Measurements from ENCODE around the gene ZNF74. TPM values are rescaled to one million over a fixed set of nuclear protein-coding genes. Genes with fewer than 3 reads are reported as not detected.

The ZNF74 gene
- total and polyA plus RNA-seq, 2 donors (not counting 1 experiment from before 2014, with no cell fraction given): 2.5 to 13.0 TPM

- H2AFZ ChIP-seq (ENCODE audit: low read length): no peak overlapping the region
- peaks cover 22% of the 10 kb centered on the region for H3K4me1 ChIP-seq (ENCODE audit: control insufficient read depth, extremely low read depth, insufficient read depth, low read length)
- TF ChIP-seq EZH2 (IDR thresholded peaks at IDR 0.05; ENCODE audit: low read length, missing control alignments) (no peak), CTCF (conservative IDR thresholded peaks at IDR 0.05 in 1 of 2, IDR thresholded peaks at IDR 0.05 in 1 of 2; ENCODE audit: low read depth in 1 of 2, low read length in 2 of 2) (no peak)
- H3K36me3 ChIP-seq (ENCODE audit: control insufficient read depth, insufficient read depth, low read length): no peaks in the 10 kb centered on the region
- DNase-seq (ENCODE audit: low read depth in 2 of 2): peak; percentile 25 to 53
- peaks cover 38% of the 10 kb centered on the region for H3K79me2 ChIP-seq (ENCODE audit: control insufficient read depth, insufficient read depth, low read length)
- peak overlapping the region; percentile 82 for H3K9ac ChIP-seq (ENCODE audit: insufficient read depth, low read length)
- no peaks in the 10 kb centered on the region for H3K9me3 ChIP-seq (ENCODE audit: control insufficient read depth, insufficient read depth, low read depth, low read length)
- H3K4me3 ChIP-seq (replicated peaks in 1 of 4; ENCODE audit: control extremely low read depth in 1 of 4, insufficient read depth in 1 of 4, low read depth in 3 of 4, low read length in 4 of 4): peak overlapping the region; percentile 86 to 91 (median 88)
- no peaks in the 10 kb centered on the region for H3K27me3 ChIP-seq (ENCODE audit: control insufficient read depth, insufficient read depth, low read length)
- H4K20me1 ChIP-seq (ENCODE audit: control insufficient read depth, extremely low read depth, insufficient read depth, low read length): no peaks in the 10 kb centered on the region
- H3K4me2 ChIP-seq (ENCODE audit: extremely low read depth, insufficient read depth, low read length): peak overlapping the region; percentile 84
- H3K27ac ChIP-seq (ENCODE audit: insufficient read depth, low read length): peak overlapping the region; percentile 83
These were observed 43.0 kb downstream of the ZNF74 start for GRCh38 chr22:20436768-20437612.

- Histone ChIP-seq H4K20me1 (ENCODE audit: control insufficient read depth, extremely low read depth, insufficient read depth, low read length) (no peaks in the 10 kb centered on the region), H2AFZ (ENCODE audit: low read length) (peak within 1 kb of the TSS; percentile 52), H3K4me2 (ENCODE audit: extremely low read depth, insufficient read depth, low read length) (peak within 1 kb of the TSS; percentile 84), H3K9ac (ENCODE audit: insufficient read depth, low read length) (peak within 1 kb of the TSS; percentile 82), H3K27ac (ENCODE audit: insufficient read depth, low read length) (peak within 1 kb of the TSS; percentile 83), H3K79me2 (ENCODE audit: control insufficient read depth, insufficient read depth, low read length) (peaks cover 33% of the 10 kb centered on the region), H3K36me3 (ENCODE audit: control insufficient read depth, insufficient read depth, low read length) (peaks cover 4% of the 10 kb centered on the region), H3K4me1 (ENCODE audit: control insufficient read depth, extremely low read depth, insufficient read depth, low read length) (peaks cover 27% of the 10 kb centered on the region), H3K4me3 (replicated peaks in 1 of 4; ENCODE audit: control extremely low read depth in 1 of 4, insufficient read depth in 1 of 4, low read depth in 3 of 4, low read length in 4 of 4) (peak within 1 kb of the TSS; percentile 86 to 91 (median 88)), H3K9me3 (ENCODE audit: control insufficient read depth, insufficient read depth, low read depth, low read length) (no peaks in the 10 kb centered on the region), H3K27me3 (ENCODE audit: control insufficient read depth, insufficient read depth, low read length) (no peaks in the 10 kb centered on the region)
- DNase-seq (ENCODE audit: low read depth in 2 of 2): peak; percentile 57 to 73
- TF ChIP-seq CTCF (conservative IDR thresholded peaks at IDR 0.05 in 1 of 2, IDR thresholded peaks at IDR 0.05 in 1 of 2; ENCODE audit: low read depth in 1 of 2, low read length in 2 of 2): no peak
- TF ChIP-seq EZH2 (IDR thresholded peaks at IDR 0.05; ENCODE audit: low read length, missing control alignments): no peak
These were observed 43.9 kb downstream of the ZNF74 start, which contains the start of gene SCARF2 for GRCh38 chr22:20437613-20438426. TSS of gene SCARF2 (minus strand) at chr22:20437825. CDS start at chr22:20437754, 71 bp downstream.

- peak overlapping the region; percentile 77 for H3K4me2 ChIP-seq (ENCODE audit: extremely low read depth, insufficient read depth, low read length)
- H3K27ac ChIP-seq (ENCODE audit: insufficient read depth, low read length): peak overlapping the region; percentile 58
These were observed 44.4 kb downstream of the ZNF74 start for GRCh38 chr22:20438427-20438677.

More at GRCh38 chr22:20438427-20438677, 44.4 kb downstream of the ZNF74 start:
- Histone ChIP-seq H3K27me3 (ENCODE audit: control insufficient read depth, insufficient read depth, low read length) (no peaks in the 10 kb centered on the region), H2AFZ (ENCODE audit: low read length) (no peak overlapping the region), H4K20me1 (ENCODE audit: control insufficient read depth, extremely low read depth, insufficient read depth, low read length) (no peaks in the 10 kb centered on the region), H3K4me1 (ENCODE audit: control insufficient read depth, extremely low read depth, insufficient read depth, low read length) (peaks cover 27% of the 10 kb centered on the region), H3K79me2 (ENCODE audit: control insufficient read depth, insufficient read depth, low read length) (peaks cover 30% of the 10 kb centered on the region), H3K36me3 (ENCODE audit: control insufficient read depth, insufficient read depth, low read length) (peaks cover 4% of the 10 kb centered on the region), H3K9ac (ENCODE audit: insufficient read depth, low read length) (peak overlapping the region; percentile 76), H3K4me3 (replicated peaks in 1 of 4; ENCODE audit: control extremely low read depth in 1 of 4, insufficient read depth in 1 of 4, low read depth in 3 of 4, low read length in 4 of 4) (peak overlapping the region; percentile 52 to 86 (median 56)), H3K9me3 (ENCODE audit: control insufficient read depth, insufficient read depth, low read depth, low read length) (no peaks in the 10 kb centered on the region)
- no peak for DNase-seq (ENCODE audit: low read depth in 2 of 2)
- TF ChIP-seq CTCF (conservative IDR thresholded peaks at IDR 0.05 in 1 of 2, IDR thresholded peaks at IDR 0.05 in 1 of 2; ENCODE audit: low read depth in 1 of 2, low read length in 2 of 2): no peak
- no peak for TF ChIP-seq EZH2 (IDR thresholded peaks at IDR 0.05; ENCODE audit: low read length, missing control alignments)

Data from fibroblast of lung (primary cell).